Ureter (tissue), 1 donor: ENCODE data around the gene DNAJB13. TPM values are rescaled to one million over a fixed set of nuclear protein-coding genes. Genes with fewer than 3 reads are reported as not detected.

ENCODE experiments used
- DNase-seq: peaks from one replicate; pipeline ENCODE4 v3.0.0-alpha.2; 2020; ENCODE audit warnings: low spot score
- total RNA-seq: library from RNA; stranded (reverse); gene quantifications from one replicate; pipeline ENCODE4 v1.2.4, GENCODE V29; 2023
- donor health status: DM: yes; HTN: yes; CAD: no.

The DNAJB13 gene
- total RNA-seq, 1 donor from 2014 or later, result 2.0 TPM

DNA sequence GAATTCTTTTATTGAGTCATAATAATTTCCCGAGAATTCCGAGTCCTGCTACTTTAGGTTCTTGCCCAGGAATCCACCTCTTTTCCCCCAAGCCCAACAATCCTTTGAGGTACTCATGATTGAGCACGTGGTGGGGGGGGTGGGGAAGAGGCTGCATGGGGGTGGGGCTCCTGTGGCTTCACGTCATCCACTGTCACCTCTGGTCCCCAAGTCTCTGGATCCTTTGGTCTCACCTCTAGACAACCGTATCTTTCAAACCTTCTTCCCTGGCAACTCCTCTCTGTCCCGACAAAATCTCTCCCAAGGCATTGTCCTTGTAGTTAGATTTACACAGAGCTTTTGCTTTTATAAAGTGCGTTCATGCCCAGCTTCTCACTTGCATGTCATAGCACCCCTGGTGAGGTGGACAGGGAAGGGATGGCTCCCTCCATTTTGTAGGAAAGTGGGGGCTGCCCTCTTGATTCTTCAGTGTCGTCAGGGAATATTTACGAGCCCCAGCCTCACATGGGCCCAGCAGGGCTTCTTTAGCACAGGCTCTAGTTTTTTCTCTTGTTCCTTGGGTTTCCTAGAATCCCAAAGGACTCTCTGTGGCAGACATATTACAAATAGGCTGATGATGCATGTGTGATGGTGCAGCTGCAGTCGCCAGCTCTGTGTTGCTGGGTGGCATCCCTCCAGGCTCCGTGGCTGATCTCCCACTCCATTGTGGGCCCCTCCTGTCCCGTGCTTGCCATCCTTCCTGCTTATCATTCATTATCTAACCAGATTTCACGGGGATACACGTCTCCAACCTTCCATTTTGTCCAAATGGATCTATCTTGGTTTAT is 49.7 kb downstream of the DNAJB13 start:
- DNase-seq, result no peak

- DNase-seq, result no peak
Measured at GRCh38 chr11:74001822-74002286, 51.0 kb downstream of the DNAJB13 start.

GRCh38 chr11:74002832-74003231 is 52.0 kb downstream of the DNAJB13 start:
- DNase-seq, result no peak

- DNase-seq, result no peak
Measured at GRCh38 chr11:74004046-74004695, 53.3 kb downstream of the DNAJB13 start.

- DNase-seq, result no peak
Measured at GRCh38 chr11:74004759-74005615, 54.2 kb downstream of the DNAJB13 start.

DNA sequence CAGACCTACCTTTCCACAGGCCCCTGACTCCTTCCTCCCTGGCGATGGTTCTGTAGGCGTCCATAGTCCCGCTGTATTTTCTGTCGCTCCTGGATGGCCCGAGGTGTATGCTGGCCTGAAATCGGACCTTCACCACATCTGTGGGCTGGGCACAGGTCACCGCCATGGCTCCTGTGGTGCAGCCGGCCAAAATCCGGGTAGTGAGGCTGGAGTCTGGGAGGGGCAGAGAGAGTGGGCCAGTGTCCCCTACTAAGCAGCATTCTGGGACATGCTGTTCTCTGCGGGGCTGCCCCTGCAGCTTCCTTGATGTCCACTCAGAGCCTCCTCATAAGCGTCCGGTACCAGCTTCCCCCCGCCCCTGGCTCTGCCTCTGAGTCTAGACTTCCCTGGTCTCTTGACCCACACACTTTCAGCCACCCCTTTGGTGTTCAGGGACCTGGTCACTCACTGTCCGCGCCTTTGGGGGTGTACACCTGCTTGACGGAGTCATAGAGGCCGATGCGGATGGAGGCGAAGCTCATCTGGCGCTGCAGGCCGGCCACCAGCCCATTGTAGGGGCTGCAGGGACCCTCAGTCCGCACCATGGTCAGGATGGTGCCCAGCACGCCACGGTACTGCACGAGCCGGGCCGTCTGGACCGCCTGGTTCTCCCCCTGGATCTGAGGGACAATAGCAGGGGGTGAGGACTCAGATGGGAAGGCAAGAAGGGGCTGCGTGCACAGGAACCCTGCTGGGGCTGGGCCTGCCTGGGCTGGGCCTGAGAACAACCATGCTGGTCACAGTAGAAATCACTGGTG is 55.1 kb downstream of the DNAJB13 start:
- DNase-seq, result no peak

GRCh38 chr11:74006743-74007304 is 56.0 kb downstream of the DNAJB13 start:
- no peak for DNase-seq

GRCh38 chr11:74007691-74008372 is 57.0 kb downstream of the DNAJB13 start:
- DNase-seq, result no peak

- DNase-seq, result no peak
Measured at GRCh38 chr11:74008373-74009229, 57.8 kb downstream of the DNAJB13 start, which contains the start of gene UCP3. TSS of gene UCP3 (minus strand) at chr11:74009085. CDS start at chr11:74007042, 2,043 bp downstream.

DNA sequence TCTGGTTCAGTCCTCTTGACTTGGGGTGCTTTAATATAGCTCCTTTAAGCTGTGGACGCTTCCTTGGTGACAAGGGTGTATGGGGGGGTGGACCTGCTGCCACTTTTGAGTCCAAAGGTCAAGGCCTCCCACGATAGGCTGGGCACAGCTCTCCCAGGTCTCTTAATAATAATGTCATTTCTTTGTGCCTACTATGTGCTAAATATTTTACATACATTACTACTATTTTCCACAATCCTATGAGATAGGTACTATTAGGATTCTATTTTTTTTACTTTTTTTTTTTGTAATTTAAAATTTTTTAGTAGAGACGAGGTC is 58.4 kb downstream of the DNAJB13 start:
- no peak for DNase-seq

DNA sequence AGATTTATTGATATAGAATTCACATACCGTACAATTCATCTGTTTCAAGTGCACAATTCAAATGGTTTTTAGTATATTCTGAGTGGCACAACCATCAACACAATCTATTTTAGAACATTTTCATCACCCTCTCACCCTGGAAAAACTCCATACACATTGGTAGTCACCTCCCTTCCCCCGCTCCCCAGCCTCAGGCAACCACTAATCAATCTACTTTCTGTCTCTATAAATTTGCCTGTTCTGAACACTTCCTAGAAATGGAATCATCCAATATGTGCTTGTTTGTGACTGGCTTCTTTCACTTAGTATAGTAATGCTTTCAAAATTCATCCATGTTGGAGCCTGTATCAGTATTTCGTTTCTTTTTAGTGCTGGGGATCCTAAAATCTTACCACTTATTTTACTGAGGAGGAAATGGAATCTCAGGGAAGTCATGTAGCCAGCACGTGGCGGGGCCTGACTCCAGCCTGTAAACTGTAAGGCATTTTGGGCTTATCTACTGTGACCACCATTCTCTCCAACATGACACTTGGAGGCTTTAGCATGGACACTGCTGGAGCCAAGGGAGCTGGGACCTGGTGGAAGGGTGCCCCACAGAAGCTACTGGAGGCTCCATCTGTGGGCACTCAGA is 59.0 kb downstream of the DNAJB13 start:
- DNase-seq, result no peak

DNA sequence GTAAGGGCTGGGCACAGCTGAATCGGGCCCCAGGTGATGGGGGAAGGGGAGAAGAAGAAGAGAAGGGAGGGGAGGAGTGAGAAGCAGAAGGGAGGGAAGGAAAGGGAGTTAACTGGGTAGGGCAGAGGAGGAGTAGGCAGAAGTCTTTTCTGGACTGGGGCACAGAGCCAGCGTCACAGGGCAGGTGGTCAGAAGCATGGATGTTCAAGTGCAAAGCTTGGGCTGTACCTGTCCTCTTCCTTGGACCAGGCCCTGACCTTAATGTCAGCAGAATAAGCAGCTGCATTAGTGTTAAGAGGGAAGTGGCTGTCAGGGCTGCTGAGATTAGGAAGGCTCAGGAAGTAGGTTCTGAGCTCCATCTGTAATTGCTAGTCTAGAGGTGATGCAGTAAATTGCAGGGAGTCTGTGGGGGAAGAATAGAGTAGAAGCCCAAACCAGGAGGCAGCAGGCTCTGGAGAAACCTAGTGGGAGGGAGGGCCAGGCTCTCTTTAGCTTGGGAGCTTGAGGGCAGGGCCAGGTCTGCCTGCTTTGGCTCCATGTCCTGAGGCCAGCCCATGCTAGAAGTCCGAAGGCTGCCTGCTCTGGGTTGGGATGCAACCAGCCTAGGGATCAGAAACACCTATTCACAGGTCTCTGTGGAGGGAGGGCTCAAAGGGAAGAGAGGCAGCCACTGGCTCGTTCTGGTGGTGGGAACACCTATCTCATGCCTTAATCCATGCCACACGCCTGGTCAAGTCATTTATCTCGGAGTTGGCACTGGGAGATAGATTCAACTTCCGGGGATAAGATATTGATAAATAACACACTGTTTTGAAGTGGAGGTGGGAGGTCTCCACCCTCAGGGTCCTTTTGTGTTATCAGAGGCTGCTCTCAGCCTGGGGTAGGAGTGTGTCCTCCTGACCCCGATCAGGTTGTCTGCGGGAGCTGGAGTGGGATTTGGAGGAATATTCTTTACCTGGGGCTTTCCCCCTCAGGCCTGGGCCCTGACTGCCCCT is 59.8 kb downstream of the DNAJB13 start:
- DNase-seq, result no peak

DNA sequence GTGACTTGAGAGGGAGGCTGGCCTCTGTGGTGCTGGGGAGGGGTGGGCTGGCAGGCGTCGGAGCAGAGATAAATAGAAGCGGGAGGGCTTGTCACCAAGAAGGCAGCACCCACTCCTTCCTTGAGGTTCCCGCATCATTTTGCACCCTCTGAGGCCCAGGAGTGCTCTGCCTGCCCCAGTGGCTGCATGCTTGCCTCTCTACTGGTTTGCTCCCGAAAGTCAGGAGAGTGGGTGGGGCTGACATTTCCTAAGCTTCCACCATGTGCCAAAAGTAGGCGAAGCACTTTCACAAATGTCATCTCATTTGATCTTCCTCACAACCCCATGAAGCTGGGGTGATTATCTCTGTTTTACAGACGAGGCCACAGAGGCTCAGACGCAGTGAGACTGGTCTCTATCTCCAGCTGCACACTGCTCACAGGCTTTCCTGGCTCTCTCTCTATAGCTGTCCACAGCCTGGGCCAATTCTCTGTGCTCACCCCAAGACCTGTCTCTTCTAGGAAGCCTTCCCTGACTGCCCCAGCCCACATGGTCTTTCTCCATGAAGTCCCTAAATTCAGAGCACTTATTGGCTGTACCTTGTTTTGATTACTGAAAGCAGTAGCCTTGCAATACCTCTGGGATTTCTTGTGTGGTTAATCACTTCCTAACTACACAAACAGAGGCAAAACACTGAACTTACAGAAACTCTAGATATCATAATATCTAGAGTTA is 60.7 kb downstream of the DNAJB13 start:
- DNase-seq, result no peak

GRCh38 chr11:74012074-74012809 is 61.4 kb downstream of the DNAJB13 start:
- no peak for DNase-seq

- DNase-seq, result no peak
Measured at GRCh38 chr11:74013141-74013540, 62.3 kb downstream of the DNAJB13 start.

DNA sequence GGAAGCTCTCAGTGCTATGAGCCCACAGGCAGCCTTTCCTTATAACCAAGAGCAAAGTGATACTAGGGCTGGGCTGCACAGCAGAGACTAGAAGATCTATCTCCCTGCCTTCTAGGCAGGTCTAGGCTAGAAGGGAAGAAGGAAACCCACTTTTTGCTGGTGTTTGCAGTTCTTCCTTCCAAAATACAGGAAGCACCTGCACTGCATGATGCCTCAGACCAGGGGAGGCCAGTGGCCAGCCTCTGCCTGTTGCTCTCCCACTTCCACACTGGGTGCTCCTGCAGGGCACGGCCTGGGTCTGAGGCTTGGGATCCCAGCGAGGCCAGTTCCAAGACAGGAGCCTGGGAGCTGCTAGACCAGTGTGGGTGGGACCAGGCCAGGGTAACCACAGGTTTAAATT is 64.1 kb downstream of the DNAJB13 start:
- no peak for DNase-seq
